ENCODE results near the gene C11orf86.
A peak's percentile ranks its signal among the peaks of the same experiment; 100 is the strongest.

The C11orf86 gene

GRCh38 chr11:66973956-66974580 lies 1.0 kb upstream of the C11orf86 start:
- H3K36me3 ChIP-seq (ENCODE audit: control insufficient read depth, low read length): no peaks in the 10 kb centered on the region
- no peaks in the 10 kb centered on the region for H3K9me3 ChIP-seq (ENCODE audit: control insufficient read depth, insufficient read depth, low read length)
- no peaks in the 10 kb centered on the region for H3F3A ChIP-seq (ENCODE audit: control insufficient read depth, insufficient read depth)
- H3K4me1 ChIP-seq (ENCODE audit: control insufficient read depth, low read length): no peaks in the 10 kb centered on the region
- no peak overlapping the region for H3K4me3 ChIP-seq (ENCODE audit: low read length)
- H3K9me2 ChIP-seq (replicated peaks; ENCODE audit: control insufficient read depth, low read length): no peaks in the 10 kb centered on the region
- no peak for TF ChIP-seq CTCF (IDR thresholded peaks at IDR 0.05; ENCODE audit: low read depth, low read length, poor library complexity, severe bottlenecking)
- no peak for TF ChIP-seq EZH2phosphoT487 (IDR thresholded peaks at IDR 0.05; ENCODE audit: borderline replicate concordance, low read length)
- H4K20me1 ChIP-seq (ENCODE audit: control insufficient read depth, insufficient read depth, low read depth, low read length): no peaks in the 10 kb centered on the region
- H3K27ac ChIP-seq (ENCODE audit: low read depth, low read length): no peak overlapping the region
- H3K27me3 ChIP-seq (ENCODE audit: control insufficient read depth, low read length): peaks cover 10% of the 10 kb centered on the region; the same call in 1 of the 2 replicates
- H3K4me2 ChIP-seq (ENCODE audit: low read length): no peak overlapping the region
- no peaks in the 10 kb centered on the region for H3K79me2 ChIP-seq (ENCODE audit: control insufficient read depth, low read length)

GRCh38 chr11:66975405-66976027 lies 412 bp downstream of the C11orf86 start:
- Histone ChIP-seq H3K27ac (ENCODE audit: low read depth, low read length) (no peak overlapping the region), H3F3A (ENCODE audit: control insufficient read depth, insufficient read depth) (no peaks in the 10 kb centered on the region)

GRCh38 chr11:66976028-66976467 lies 944 bp downstream of the C11orf86 start:
- Histone ChIP-seq H3K36me3 (ENCODE audit: control insufficient read depth, low read length) (no peaks in the 10 kb centered on the region), H4K20me1 (ENCODE audit: control insufficient read depth, insufficient read depth, low read depth, low read length) (no peaks in the 10 kb centered on the region), H3K9me2 (replicated peaks; ENCODE audit: control insufficient read depth, low read length) (no peaks in the 10 kb centered on the region), H3K4me2 (ENCODE audit: low read length) (no peak overlapping the region), H3K79me2 (ENCODE audit: control insufficient read depth, low read length) (no peaks in the 10 kb centered on the region), H3K4me3 (ENCODE audit: low read length) (no peak overlapping the region), H3K27me3 (ENCODE audit: control insufficient read depth, low read length) (peaks cover 3% of the 10 kb centered on the region; the same call in 1 of the 2 replicates), H3F3A (ENCODE audit: control insufficient read depth, insufficient read depth) (no peaks in the 10 kb centered on the region), H3K4me1 (ENCODE audit: control insufficient read depth, low read length) (no peaks in the 10 kb centered on the region), H3K27ac (ENCODE audit: low read depth, low read length) (no peak overlapping the region), H3K9me3 (ENCODE audit: control insufficient read depth, insufficient read depth, low read length) (no peaks in the 10 kb centered on the region)
- no peak for TF ChIP-seq EZH2phosphoT487 (IDR thresholded peaks at IDR 0.05; ENCODE audit: borderline replicate concordance, low read length)
- peak; percentile 80 for TF ChIP-seq CTCF (IDR thresholded peaks at IDR 0.05; ENCODE audit: low read depth, low read length, poor library complexity, severe bottlenecking)

More at GRCh38 chr11:66975405-66976027, 412 bp downstream of the C11orf86 start:
- Histone ChIP-seq H4K20me1 (ENCODE audit: control insufficient read depth, insufficient read depth, low read depth, low read length) (no peaks in the 10 kb centered on the region), H3K79me2 (ENCODE audit: control insufficient read depth, low read length) (no peaks in the 10 kb centered on the region), H3K27me3 (ENCODE audit: control insufficient read depth, low read length) (peaks cover 8% of the 10 kb centered on the region; the same call in 1 of the 2 replicates), H3K9me2 (replicated peaks; ENCODE audit: control insufficient read depth, low read length) (no peaks in the 10 kb centered on the region), H3K36me3 (ENCODE audit: control insufficient read depth, low read length) (no peaks in the 10 kb centered on the region), H3K9me3 (ENCODE audit: control insufficient read depth, insufficient read depth, low read length) (no peaks in the 10 kb centered on the region), H3K4me1 (ENCODE audit: control insufficient read depth, low read length) (no peaks in the 10 kb centered on the region), H3K4me3 (ENCODE audit: low read length) (no peak overlapping the region), H3K4me2 (ENCODE audit: low read length) (no peak overlapping the region)
- TF ChIP-seq EZH2phosphoT487 (IDR thresholded peaks at IDR 0.05; ENCODE audit: borderline replicate concordance, low read length): no peak
- TF ChIP-seq CTCF (IDR thresholded peaks at IDR 0.05; ENCODE audit: low read depth, low read length, poor library complexity, severe bottlenecking): no peak
